Central memory CD4-positive, alpha-beta T cell (primary cell): ENCODE measurements around the gene PMAIP1.

Source experiments
- DNase-seq: peaks from one replicate; pipeline ENCODE4 v3.0.0; 2022

The PMAIP1 gene

DNA sequence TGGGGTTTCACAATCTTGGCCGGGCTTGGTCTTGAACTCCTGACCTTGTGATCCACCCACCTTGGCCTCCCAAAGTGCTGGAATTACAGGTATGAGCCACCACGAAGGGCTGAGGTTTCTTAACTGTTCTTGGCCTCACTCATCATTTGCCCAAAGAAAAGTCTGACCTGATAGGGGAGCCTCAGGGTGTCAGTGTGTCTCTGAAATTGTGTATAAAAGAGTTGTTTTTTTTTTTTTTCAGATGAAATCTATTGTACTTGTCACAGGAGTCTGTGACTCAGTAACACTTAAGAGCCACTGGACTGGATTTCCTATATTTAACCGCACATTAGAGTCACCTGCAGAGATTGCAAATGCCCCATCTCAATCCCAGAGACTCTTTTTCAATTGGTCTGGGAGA lies 16.9 kb downstream of the PMAIP1 start:
- no peak for DNase-seq

DNA sequence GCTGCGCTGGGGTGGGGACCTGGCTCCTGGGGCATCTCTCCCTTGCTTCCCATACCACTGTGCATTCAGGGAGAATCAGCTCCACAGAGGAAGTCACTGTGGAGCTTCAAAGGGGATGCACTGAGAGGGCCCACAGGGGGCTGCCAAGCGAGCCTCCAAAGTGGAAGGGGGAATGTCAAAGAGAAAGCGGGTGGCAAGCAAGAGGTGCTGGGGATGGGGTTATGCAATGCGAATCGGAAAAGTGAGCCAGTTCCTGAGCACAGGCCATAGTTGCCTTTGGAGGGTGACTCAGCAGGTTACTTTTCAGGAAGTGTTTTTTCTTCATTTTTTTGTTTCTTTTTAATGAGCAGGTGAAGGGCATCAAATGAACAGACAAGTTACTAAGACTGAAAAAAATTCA lies 17.6 kb downstream of the PMAIP1 start:
- no peak for DNase-seq

DNA sequence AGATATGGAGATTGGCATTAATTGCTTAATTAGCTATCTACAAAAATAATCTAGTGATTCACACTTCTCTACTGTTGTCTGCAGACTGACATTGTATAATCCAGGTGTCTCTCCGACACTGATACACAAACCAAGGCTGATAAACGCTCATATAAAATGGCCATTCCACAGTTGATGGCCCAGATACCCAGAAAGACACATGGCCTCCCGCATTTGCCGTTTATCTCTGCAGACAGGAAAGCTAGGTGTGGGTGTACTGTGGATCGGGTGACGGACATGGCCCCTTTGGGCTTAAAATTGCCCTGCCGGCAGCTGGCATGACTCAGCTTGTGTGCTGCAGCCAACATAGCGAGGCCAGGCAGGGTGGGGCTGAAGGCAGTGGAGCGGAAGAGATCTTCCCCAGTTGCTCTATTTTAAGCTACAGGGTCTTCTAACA lies 18.5 kb downstream of the PMAIP1 start:
- no peak for DNase-seq

DNA sequence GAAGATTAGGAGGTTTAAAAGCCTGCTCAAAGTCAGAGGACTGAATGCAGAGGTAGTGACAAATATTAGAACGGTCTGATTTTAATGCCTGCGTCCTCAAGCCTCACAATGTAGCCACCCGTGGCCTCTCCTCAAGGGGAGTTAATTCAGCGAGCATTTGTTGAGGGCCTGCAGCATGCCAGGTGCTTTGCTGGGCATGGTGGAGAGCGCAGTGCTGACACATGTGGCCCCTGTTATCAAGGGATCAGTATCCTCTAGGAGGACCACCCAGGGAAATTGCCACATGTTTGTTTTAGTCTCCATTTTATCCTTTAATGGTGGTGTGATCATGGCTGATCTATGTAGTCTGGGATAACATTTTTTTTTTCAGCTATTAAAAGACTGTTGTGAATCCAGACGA lies 19.2 kb downstream of the PMAIP1 start:
- DNase-seq, result no peak

DNA sequence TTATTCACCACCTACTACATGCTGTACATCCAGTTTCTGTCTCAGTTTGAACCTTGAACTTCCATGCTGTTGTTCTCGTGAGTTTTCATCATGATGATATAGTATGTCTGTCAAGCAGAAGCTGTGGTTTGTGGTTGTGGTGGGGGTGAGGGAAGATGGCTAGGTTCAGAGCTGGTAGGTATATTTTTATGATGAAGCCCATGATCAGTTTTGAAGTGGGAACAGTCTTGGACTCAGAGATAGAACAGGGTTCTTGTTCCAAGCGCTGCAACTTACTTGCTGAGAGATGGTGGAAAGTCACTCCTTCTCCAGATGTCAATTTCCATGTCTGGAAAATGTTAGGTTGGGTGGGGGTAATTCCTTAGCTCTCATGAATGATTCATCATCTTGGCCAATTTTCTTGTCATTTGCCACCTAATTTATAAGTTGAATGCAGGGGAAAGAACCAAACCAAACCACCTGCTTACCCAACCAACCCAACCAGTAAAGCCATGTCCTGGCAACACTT lies 21.6 kb downstream of the PMAIP1 start:
- peak; percentile 14 for DNase-seq

DNA sequence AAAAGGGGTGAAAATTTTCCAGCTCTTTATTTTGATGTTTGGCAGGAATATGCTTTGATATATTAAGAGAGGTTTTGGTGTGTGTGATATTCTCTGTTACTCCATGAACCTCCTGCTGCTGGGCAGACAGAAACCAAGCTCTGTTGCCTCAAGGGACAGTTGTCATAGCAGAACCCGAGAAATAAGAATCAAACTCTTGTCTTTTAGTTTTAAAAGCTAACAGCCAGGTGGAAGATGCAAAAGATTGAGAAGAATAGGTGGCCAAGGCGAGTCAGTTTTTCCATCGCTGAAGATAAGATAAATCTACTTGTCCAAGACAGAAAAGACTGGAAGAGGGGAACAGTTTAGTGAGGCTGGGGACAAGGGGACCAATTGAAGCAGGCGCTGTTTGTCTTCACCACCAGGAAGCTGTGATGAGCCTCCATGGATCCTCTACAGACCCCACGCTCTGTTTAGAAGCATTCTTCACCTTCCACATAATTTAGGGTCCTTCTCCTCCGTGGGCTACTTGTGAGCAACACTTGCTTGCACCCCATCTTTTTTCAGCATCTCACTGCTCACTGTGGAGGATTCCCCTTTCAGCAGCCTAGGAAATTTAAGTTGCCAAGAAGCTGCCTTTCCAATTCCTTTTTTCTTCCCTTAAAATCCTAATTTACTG lies 23.9 kb downstream of the PMAIP1 start:
- no peak for DNase-seq

DNA sequence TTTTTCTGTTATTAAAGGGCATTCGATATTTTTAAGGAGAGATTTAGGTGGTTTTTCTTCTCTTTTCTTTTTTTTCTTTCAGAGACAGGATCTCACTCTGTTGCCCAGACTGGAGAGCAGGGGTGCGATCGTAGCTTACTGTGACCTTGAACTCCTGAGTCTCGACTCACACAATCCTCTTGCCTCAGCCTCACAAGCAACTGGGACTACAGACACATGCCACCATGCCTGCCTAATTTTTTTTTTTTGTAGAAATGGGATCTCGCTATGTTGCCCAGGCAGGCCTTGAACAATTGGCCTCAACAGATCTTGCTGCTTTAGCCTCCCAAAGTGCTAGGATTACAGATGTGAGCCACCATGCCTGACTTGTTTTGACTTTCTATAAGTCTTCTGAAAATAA lies 26.3 kb downstream of the PMAIP1 start:
- no peak for DNase-seq

DNA sequence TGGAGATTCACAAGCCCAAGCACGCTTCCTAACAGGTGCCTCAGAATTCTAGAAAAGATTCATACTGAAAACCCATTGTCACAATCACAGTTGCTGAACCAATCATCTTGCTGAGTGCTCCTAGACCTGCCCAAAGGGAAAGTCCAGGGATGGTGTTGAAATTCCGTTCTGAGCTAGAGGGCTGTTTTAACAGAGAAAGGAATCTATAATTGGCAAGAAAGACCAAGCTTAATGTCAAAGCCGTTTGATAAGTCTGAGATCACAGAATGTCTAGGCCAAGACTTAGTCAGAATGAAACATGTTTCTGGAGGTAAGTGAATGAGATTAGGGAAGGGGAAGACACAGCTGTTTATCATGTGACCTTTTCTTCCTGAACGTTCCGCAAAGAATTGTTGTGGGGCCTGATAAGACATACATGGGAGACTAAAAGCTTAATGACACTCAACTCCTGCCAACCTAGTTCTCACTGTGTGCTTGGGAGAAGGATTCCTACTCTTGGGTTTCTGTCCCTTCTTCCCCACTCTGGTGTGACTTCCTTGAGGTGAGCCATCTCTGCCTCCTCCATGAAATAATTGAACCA lies 27.5 kb downstream of the PMAIP1 start:
- no peak for DNase-seq

DNA sequence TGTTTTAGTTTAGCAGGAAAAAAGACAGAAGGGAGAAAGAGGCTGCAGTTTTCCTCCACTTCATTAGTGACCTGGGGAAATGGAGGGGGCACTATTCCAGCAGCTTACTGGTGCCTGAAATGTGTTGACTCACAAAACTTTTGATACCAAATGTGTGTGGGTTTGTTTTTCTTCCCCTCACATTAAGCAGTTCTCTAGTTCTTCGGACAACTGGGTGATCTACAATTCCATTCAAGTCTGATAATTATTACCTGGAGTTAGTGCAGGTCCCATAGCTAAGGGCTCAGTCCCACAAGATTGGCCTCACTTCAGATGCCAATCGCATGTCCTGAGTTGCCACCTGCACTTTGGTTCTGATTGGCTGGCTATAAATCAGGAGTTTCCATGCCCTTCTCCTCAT lies 28.4 kb downstream of the PMAIP1 start:
- no peak for DNase-seq

DNA sequence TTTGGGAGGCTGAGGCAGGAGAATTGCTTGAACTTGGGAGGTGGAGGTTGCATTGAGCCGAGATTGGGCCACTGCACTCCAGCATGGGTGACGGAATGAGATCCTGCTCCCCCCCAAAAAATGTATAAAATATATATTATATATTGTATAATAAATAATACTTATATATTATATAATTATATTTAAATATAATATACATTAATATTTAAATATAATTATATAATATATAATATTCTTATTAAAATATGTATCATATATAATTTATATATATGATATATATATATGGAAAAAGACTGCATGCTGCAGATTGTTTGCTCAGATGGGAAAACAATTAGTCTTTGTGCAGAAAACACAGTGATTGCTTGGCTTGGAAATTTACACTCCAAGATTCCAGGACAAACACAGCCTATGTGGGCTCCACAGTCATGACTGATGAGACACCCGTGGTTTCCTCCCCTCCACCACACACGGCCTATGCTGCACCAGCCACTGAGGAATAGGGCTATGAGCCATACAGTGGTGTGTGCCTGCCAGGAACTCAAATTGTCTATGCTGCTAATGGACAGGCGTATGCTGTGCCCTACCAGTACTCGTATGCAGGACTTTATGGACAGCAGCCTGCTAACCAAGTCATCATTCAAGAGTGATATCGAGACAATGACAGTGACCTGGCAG lies 30.0 kb downstream of the PMAIP1 start:
- DNase-seq, result no peak

DNA sequence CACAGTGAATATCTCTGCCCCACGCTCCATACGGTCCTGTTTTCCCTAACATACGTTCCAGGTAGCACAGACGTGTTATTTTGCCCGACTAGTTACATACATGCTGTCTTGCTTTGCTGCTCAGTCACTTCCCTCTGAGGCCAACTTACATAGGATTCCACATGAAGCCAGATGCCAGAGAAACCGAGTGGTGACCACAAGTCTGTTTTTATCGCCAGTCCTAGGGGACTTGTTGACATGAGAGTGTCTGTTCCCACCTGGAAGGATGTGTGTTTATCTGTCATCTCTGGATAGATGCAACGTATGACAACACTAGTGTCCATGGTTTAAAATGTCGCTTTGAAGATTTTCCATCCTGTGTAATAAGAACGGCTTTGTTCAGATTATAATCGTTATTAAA lies 32.6 kb downstream of the PMAIP1 start:
- no peak for DNase-seq

DNA sequence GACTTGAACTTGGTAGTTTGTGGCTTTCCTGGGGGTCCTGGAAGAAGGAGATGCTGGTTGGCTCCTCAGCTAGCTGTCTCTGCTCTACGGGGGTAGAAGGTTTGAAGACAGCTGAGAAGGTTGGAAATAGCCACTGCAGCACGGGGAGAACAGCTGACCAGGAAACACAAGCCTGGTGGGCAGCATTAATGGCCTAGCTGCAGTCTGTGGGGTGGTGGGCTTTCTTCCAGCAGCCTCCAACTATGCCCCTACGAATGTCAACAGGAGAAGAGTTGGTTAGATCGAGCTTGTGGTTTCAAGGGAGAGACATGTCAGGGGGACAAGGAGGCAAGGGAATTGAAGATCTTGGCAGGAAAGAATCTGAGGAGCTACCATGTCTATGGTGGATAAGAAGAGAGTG lies 38.9 kb downstream of the PMAIP1 start:
- DNase-seq, result no peak

DNA sequence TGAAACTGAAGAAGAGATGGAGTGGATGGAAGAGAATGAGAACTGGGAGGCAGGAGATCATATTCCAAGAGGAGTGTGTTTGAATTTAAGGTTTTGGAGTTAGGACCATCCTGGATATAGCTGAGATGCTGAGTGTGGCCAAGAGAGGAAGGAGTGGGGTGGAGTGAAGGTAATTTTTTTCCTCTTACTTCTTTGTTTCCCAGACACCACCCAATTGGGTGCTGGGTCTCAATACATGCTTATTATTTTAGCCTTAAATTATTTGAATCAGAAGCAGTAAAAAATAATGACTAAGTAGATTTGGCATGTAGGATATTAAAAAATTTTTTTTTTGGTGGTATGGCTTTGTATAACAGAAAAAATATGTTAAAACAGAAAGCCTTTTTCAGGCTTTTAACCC lies 39.3 kb downstream of the PMAIP1 start:
- no peak for DNase-seq

DNA sequence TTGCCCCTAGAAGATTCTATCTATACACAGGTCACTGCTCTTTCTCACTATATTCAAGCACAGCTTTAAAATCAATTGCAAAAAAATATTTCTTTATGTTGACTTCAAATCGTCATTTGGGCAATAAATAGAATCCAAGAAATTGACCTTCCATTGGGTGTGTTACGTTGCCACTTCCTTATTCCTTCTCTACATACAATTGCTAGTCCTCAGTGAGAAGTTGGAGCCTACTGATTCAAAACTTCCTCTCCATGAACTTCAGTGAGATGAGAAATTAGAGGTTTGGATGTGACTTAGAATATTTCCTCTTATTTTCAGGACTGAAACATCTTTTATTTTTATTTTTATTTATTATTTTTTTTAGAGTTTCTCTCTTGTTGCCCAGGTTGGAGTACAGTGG lies 40.3 kb downstream of the PMAIP1 start:
- DNase-seq, result no peak

DNA sequence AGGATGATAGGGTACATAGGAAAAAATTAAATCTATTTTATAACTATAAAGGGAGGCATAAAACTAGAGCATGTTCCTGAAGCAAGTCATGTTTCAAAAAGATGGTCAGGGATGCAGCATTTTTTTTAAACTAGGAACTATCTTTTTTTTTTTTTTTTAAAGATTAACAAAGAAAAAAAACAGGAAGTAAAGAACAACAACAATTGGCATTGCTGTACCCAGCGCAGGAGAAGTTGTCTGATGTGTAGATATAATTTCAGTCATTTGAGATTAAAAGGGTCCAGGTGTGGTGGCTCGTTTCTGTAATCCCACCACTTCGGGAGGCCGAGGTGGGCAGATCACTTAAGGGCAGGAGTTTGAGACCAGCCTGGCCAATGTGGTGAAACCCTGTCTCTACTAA lies 41.5 kb downstream of the PMAIP1 start:
- DNase-seq, result no peak

DNA sequence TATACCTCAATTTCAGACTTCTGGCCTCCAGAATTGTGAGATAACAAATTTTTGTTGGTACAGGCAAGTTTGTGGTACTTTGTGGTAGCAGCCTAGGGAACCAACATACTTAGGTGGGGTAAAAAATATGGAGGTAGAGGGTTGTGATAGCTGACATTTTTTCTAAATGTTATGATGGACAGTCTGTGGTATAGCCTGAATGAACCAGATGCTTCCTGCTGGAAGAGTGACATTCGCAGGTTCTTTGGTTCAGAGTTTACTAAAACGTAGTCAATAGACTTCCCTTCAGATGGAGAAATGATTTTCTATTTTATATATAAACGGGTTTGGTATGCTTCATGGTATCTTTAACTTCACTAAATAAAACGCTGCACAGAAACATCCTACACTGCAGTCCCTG lies 42.8 kb downstream of the PMAIP1 start:
- DNase-seq, result no peak

DNA sequence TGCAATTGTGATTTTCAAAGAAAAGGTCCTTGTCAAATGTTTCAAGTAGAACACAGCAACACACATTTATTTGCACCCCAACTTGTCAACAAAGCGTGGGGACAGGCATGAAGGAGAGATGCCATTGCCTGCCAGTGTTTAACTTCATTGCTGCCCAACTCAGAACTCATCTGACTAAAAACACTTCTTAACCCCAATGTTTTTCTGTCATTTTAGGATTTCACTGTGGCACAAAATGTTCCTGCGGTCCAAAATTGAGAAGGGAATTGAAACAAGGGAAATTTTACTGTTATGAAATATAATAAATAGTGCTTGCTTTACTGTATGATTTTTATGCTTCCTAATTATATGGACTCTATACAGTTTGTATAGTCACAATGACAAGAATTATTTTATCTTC lies 45.7 kb downstream of the PMAIP1 start:
- no peak for DNase-seq

DNA sequence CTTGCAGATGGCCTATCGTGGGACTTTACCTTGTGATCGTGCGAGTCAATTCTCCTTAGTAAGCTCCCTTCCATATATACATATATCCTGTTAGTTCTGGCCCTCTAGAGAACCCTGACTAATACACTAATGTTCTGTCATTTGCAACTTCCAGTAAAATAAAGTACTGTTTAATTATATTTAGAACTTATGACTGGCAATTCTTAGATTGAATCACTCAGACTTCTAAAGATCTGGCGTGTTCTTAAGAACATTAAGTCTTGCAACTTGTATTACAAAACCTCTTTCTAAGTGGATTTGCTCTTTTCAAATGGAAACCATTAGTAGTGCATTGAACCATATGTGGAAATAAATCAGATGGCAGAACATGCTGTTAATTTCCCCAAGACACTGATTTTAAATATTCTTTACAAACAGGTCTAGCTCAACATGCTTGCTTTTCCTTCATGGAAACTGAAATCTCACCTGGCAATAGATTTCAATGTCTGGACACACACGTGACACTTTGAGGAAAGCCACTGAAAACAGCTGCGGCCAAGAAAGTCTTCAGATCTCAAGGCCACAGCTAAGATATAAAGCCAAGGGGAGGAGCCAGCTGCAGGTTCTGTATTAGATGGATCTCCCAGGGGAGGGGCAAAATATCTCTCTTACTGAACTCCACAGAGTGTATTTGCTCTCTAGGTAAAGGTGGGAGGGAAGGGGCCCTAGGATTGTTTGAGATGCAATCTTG lies 50.6 kb downstream of the PMAIP1 start:
- no peak for DNase-seq

DNA sequence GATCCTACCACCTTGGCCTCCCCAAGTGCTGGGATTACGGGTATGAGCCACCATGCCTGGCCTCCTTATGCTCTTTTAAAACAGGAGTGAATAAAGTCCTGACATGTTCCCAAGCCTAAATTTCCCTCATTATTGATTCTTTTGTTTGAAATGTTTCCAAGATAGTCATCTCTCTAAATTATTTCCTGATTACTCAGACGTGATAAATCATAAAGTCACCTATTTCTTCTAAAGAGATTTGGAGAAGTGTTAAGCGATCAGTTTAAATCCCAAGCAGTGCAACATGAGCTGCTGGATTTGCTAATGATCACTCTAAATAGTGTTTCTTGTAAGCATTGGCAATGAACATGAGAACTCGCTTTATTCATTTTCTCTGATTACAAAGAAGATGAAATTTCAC lies 51.8 kb downstream of the PMAIP1 start:
- DNase-seq, result no peak

DNA sequence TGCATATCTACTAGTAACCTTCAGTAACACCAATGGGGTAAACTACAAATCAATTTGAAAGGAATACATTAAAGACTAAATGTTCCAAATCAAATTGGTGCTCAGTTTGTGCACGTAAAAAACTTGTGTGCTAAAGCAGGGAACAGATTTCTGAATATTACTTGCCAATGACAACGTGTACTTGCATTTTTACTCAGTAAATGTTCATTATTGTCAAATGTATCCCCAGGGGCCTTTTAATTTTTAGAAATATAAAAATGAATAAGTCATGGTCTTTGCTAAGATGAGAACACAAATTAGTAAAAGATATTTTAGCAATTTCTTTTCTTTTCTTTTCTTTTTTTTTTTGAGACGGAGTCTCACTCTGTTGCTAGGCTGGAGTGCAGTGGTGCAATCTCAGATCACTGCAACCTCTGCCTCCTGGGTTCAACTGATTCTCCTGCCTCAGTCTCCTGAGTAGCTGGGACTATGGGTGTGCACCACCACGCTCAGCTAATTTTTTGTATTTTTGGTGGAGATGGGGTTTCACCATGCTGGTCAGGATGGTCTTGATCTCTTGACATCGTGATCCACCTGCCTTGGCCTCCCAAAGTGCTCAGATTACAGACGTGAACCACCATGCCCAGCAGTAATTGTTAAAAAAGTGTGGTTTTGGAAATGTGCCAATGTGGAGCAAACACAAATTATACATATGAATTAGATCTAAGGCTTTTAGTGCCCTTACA lies 52.6 kb downstream of the PMAIP1 start:
- DNase-seq, result no peak
